ENCODE results near the gene POFUT1. TPM values are rescaled to one million over a fixed set of nuclear protein-coding genes. Genes with fewer than 3 reads are reported as not detected.

Gene POFUT1
- total RNA-seq, 4 donors from 2014 or later = 11.2 to 47.1 (median 23.3) TPM

GRCh38 chr20:32183947-32184635 is 23.6 kb upstream of the POFUT1 start:
- Histone ChIP-seq H3K4me1 (peaks cover 0 to 8% of the 10 kb centered on the region in 2 donors), H3K9me3 (no peaks in the 10 kb centered on the region), H3K36me3 (no peaks in the 10 kb centered on the region), H3K4me3 (no peak overlapping the region), H3K27me3 (no peaks in the 10 kb centered on the region), H3K27ac (no peak overlapping the region)
- DNase-seq = no peak
- intact Hi-C loops (cut with DNase I; ENCODE audit: low total_unique reads) = no loop called here
- TF ChIP-seq CTCF (IDR thresholded peaks at IDR 0.05) (no peak), POLR2A (IDR thresholded peaks at IDR 0.05) (no peak)

- TF ChIP-seq POLR2A (IDR thresholded peaks at IDR 0.05) = no peak
- no peak for TF ChIP-seq CTCF (IDR thresholded peaks at IDR 0.05)
- intact Hi-C loops (cut with DNase I; ENCODE audit: low total_unique reads) = no loop called here
- Histone ChIP-seq H3K27ac (no peak overlapping the region), H3K27me3 (no peaks in the 10 kb centered on the region), H3K36me3 (no peaks in the 10 kb centered on the region), H3K9me3 (no peaks in the 10 kb centered on the region), H3K4me3 (no peak overlapping the region), H3K4me1 (peaks cover 0 to 11% of the 10 kb centered on the region in 2 donors)
- DNase-seq = no peak
Measured at GRCh38 chr20:32184961-32185603, 22.6 kb upstream of the POFUT1 start.

DNA sequence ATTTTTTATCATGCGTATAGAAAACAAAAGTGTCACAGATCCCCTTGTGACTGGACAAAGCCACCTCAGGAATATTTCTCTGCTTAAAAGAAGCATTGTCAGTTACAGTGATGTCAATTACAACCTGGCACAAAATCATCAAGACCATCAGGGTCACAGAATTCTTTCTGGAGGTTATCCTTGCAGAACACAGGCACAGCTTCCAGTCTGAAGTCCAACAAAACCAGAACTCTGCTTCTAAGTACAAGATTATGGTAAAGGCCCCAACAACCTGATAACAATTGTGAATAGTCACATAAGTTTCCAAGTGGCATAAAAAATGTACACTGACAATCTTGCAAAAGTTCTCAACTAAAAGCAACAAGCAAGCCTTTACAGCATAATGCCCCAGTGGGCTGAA is 21.2 kb upstream of the POFUT1 start:
- no peak for DNase-seq
- intact Hi-C loops (cut with DNase I; ENCODE audit: low total_unique reads) = no loop called here
- TF ChIP-seq CTCF (IDR thresholded peaks at IDR 0.05) (no peak), POLR2A (IDR thresholded peaks at IDR 0.05) (no peak)
- H3K4me3 ChIP-seq = no peak overlapping the region
- H3K27me3 ChIP-seq = no peaks in the 10 kb centered on the region
- peaks cover 0 to 11% of the 10 kb centered on the region in 2 donors for H3K4me1 ChIP-seq
- H3K27ac ChIP-seq = no peak overlapping the region
- H3K36me3 ChIP-seq = no peaks in the 10 kb centered on the region
- no peaks in the 10 kb centered on the region for H3K9me3 ChIP-seq

- intact Hi-C loops (cut with DNase I; ENCODE audit: low total_unique reads) = no loop called here
Measured at GRCh38 chr20:32188376-32189122, 19.1 kb upstream of the POFUT1 start.

More at GRCh38 chr20:32188376-32189122, 19.1 kb upstream of the POFUT1 start:
- no peak overlapping the region for H3K4me3 ChIP-seq
- no peak for DNase-seq
- H3K27ac ChIP-seq = peak overlapping the region in 1 of 2 donors; percentile 92
- H3K36me3 ChIP-seq = no peaks in the 10 kb centered on the region
- no peaks in the 10 kb centered on the region for H3K27me3 ChIP-seq
- no peaks in the 10 kb centered on the region for H3K9me3 ChIP-seq
- H3K4me1 ChIP-seq = peaks cover 0 to 11% of the 10 kb centered on the region in 2 donors
- TF ChIP-seq CTCF (IDR thresholded peaks at IDR 0.05) (no peak), POLR2A (IDR thresholded peaks at IDR 0.05) (no peak)

Measured in uterus (tissue), 4 donors.